Fibroblast of skin of left quadriceps (primary cell): ENCODE measurements around the gene SLC30A3.

ENCODE experiments used
- DNase-seq, 2 experiments: peaks; one replicate each; pipeline ENCODE4 v3.0.0-alpha.2; 2013; ENCODE audit warnings: low read depth in 2 of 2

The SLC30A3 gene

GRCh38 chr2:27233341-27233740 lies 29.5 kb downstream of the SLC30A3 start:
- no peak for DNase-seq

- no peak for DNase-seq
Observed at GRCh38 chr2:27231921-27232320, 30.9 kb downstream of the SLC30A3 start.

- DNase-seq: no peak
Observed at GRCh38 chr2:27227501-27227900, 35.3 kb downstream of the SLC30A3 start.

- no peak for DNase-seq
Observed at GRCh38 chr2:27225526-27225925, 37.3 kb downstream of the SLC30A3 start.

GRCh38 chr2:27223416-27223815 lies 39.4 kb downstream of the SLC30A3 start:
- no peak for DNase-seq

GRCh38 chr2:27222407-27222806 lies 40.4 kb downstream of the SLC30A3 start:
- DNase-seq: no peak

GRCh38 chr2:27221166-27221565 lies 41.7 kb downstream of the SLC30A3 start:
- no peak for DNase-seq

- no peak for DNase-seq
Observed at GRCh38 chr2:27220091-27220490, 42.8 kb downstream of the SLC30A3 start.

GRCh38 chr2:27219091-27219490 lies 43.8 kb downstream of the SLC30A3 start:
- no peak for DNase-seq

GRCh38 chr2:27218614-27219013 lies 44.2 kb downstream of the SLC30A3 start:
- no peak for DNase-seq

- peak; percentile 56 to 58 for DNase-seq
Observed at GRCh38 chr2:27217173-27218121, 45.4 kb downstream of the SLC30A3 start, which contains the start of gene CAD. TSS of gene CAD (plus strand) at chr2:27217369. CDS start at chr2:27217552, 183 bp downstream.

GRCh38 chr2:27216416-27217137 lies 46.3 kb downstream of the SLC30A3 start:
- DNase-seq: no peak

GRCh38 chr2:27214941-27215340 lies 47.9 kb downstream of the SLC30A3 start:
- DNase-seq: peak; percentile 76 to 82

- peak in 1 of 2 experiments; percentile 31 for DNase-seq
Observed at GRCh38 chr2:27212626-27213471, 50.0 kb downstream of the SLC30A3 start.

- peak; percentile 66 to 70 for DNase-seq
Observed at GRCh38 chr2:27211943-27212625, 50.8 kb downstream of the SLC30A3 start, which contains the start of the genes ATRAID and SLC5A6. TSS of gene ATRAID (plus strand) at chr2:27212041. CDS start at chr2:27212369, 328 bp downstream. TSS of gene SLC5A6 (minus strand) at chr2:27212268. CDS start at chr2:27207650, 4,618 bp downstream.

- DNase-seq: no peak
Observed at GRCh38 chr2:27211241-27211942, 51.5 kb downstream of the SLC30A3 start.

GRCh38 chr2:27209621-27210401 lies 53.0 kb downstream of the SLC30A3 start:
- no peak for DNase-seq

- DNase-seq: no peak
Observed at GRCh38 chr2:27208486-27209050, 54.3 kb downstream of the SLC30A3 start.

- DNase-seq: no peak
Observed at GRCh38 chr2:27206346-27206745, 56.5 kb downstream of the SLC30A3 start.
